GM19239 (cell line): Measurements from ENCODE around the gene NT5C1B.
A peak's percentile ranks its signal among the peaks of the same experiment; 100 is the strongest.

Source experiments
- DNase-seq: peaks from one replicate; pipeline ENCODE4 v3.0.0; 2011; ENCODE audit warnings: low spot score; ENCODE audit not compliant: insufficient read length
- FAIRE-seq: peaks from 2 replicates; lab custom pipeline; 2011; peaks lifted over from hg19 to GRCh38; lab: Jason Lieb, UNC

NT5C1B gene

DNA sequence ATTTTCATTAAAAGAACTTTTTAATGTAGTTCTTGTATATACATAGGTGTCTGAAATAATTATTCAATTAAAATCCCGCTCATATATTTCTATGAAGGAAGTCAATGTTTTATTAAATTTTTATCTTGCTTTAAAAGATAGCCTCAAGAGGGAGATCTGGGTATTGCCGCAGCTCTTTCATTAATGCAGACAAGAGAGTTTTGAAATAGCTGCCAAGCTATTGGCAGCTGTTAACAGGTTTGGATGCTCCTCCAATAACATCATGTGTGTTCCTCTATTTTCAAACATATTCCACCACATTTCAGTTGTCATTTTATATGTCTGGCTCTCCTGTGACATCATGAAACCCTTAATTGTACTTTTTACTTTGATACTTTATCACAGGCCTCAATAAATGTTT lies 12.9 kb upstream of the NT5C1B start:
- no peak for DNase-seq
- FAIRE-seq = no peak

DNA sequence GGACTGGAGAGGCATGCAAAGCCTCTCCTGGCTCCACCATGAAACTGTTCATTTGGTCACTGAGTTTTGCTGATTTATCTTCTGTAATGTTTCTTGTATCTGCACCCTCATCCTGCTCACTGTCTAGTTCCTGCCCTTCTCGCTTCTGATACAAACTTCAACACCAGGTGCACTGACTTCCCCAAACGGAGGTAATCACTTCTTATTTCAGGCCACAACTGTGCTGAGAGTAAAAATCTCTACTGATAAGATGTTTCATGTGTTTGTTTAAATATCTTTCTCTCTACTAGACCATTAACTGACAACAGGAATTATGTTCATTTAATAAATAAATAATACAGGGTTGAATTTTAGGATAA lies 10.9 kb upstream of the NT5C1B start:
- no peak for FAIRE-seq
- DNase-seq = no peak

DNA sequence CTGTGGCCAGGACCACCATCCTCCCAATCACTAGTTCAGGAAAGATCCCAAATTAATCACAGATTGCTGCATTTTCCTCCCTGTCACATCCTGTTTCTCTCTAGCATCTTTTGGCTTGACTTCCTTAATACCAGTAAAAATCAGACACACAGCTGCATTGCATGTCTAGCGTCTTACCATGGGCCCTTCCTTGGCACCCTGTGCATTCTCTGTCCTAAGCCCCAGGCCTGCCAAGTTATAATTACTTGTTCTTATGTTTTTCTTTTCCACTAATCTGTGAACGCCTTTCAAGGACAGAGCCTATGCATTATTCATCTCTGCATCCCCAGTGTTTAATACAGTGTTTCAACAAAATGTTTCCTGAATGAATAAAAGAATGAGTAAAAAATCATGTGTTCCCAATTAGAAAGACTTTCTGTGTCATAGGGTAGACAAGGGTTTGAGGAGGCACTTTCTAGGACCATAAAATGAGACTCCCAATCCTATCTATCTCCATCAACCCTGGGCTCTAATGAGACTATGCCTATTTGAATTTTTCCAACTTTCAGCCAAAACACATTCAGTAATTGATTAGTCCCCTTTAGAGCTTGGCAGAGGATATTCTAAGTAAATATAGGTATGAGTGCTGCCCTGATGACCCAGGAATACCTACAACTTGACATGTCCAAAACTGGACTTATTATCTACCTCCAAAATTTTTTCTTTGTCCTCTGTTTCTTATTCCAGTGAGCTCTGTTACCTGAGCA lies 10.3 kb upstream of the NT5C1B start:
- FAIRE-seq = no peak
- DNase-seq = no peak

DNA sequence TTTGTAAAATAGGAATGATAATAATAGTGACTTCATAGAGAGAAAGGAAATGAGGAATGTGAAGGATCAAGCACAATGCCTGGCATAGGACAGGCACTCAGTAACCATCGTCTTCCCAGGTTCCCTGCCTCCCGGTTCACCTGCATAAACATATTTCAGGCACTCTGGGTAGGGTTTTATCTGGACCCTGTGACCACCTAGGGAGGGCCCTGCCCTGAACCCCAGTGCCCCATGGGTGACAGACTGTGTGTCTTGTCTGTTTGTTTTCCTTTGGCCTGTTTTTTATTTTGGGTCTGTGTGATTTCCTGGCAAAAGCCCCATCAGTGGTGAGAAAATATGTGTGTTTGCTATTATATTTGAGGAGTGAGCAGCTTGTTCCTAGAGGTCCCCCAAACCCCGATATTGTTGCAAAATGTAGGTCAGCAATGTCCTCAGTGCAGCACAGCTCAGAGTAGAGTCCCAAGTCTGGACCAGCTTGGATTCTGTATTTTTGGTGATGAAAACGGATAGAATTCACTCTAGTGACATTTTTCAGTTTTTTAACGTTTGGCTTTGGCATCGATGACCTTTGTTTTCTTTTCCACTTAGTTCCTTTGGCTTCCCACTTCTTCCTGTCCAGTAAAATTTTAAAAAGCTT lies 9.6 kb upstream of the NT5C1B start:
- DNase-seq = no peak
- no peak for FAIRE-seq

DNA sequence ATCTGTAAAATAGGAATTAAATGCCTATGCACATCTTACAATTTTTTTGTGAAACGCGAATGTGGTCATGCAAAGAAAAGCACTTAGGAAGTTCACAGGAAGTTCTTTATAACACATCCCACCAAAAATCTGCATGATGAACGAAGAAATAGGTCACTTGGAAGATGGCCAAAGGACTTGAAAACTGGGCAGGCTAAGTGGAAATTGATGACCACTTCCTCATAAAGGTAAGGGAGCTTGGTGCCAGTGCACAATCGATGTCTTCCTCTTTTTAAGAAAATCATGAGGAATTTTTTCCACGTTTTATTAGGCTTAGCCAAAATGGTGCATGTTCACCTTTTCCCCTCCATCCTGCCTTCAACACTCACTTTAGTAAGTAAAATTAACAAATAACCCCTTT lies 8.2 kb upstream of the NT5C1B start:
- DNase-seq = no peak
- no peak for FAIRE-seq

DNA sequence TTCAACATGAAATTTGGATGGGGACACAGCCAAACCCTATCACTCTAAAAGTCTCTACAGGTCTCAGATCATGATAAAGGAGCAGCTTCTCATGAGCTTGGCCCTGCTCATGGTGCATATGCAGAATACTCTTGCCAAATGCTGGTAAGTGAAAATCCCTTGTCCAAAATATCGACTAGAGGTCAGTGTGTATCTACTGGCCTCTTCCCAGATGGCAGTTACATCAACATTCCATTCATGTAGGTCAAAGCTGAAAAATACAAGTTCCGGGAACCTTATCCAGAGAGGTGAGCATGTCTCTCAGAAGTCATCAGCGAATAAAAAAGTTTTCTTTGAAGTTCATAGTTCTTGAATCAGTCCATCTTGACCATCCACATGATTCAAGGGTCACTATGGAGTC lies 7.6 kb upstream of the NT5C1B start:
- no peak for FAIRE-seq
- no peak for DNase-seq

DNA sequence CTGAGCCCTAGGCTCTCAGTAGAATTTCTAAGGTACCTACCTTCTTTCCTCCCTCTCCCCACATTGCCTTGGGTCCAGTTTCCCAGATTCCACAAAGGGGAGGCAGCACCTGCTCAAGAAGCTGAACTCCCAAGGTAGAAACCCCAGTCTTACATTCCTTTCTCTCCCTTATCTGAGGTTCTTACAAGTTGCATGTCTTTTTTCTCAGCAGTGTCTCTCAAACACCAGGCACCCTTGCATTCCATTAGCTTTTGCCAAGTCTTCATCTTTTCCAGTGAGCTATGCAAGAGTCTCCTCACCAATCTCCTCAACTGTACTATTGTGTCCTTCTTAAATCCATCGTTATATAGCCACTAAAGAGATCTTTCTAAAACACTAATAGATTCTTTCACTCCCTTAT lies 4.1 kb upstream of the NT5C1B start:
- no peak for FAIRE-seq
- no peak for DNase-seq

DNA sequence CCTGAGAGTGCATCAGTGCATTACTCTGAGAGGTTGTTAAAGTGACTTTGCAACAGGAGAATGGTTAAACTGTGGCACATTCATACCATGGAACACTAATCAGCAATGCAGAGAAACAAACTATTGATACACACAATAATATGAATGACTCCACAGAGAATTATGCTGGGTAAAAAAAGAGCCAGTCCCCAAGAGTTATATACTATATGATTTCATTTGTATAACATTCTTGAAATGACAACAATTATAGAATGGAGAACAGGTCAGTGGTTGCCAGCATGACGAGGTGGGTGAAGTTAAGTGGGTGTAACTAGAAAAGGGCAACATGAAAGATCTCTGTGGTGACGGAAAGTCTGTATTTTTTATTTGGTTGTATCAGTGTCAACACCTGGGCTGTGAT lies 3.0 kb upstream of the NT5C1B start:
- no peak for DNase-seq
- FAIRE-seq = no peak

DNA sequence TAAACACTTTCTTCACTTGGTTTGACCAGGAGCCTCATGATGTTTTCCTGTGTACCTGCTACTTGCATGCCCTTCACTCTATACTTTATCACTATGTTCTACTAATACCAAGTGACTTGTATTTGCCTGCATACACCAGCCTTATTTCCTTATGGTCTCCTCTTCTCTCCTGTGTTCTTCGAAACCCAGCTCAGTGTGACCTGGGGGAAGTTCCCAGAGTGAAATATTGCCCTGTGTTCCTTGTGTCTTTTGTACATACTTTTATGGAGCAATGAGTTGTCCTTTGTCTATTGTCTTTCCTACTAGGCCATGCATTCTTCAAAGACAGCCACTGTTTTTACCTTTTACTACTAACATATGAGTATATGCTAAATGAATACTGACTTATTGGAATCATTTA lies 567 bp downstream of the NT5C1B start:
- DNase-seq (no peak), FAIRE-seq (no peak)

DNA sequence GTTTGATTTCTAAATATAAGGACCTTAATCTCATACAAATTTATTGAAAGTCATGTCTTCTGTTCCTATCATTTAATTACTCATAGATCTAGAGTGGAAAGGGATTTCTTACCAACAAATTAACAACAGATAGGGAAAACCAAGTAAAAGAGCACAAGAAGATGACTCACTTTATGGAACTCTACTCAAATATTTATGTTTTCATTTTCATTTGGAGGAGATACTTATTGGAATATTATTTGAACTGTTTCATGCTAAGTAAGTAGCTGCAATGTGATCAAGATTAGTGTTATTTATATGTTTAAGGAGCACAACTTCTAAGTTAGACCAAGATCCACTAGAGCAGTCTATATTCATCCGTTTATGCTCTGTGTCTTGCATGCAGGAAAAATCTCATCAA lies 1.3 kb downstream of the NT5C1B start:
- DNase-seq (no peak), FAIRE-seq (no peak)

DNA sequence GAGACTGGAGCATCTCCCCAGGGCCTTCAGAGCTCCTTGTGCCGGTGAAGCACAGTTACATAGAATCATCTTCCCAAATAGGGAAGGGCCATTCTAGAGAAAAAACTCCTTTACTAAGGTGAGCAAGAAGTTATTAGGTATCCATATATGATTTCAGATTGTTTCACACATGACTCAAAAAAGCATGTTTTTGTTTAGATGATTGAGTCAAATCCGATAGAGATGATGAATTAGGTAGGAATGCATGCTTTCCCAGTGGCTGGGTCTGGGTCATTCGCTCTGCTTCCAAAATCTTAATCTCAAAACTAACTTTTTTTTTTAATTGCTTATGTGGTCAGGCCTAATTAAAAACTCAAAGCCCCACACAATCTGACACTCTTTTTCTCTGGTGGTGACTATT lies 3.8 kb downstream of the NT5C1B start:
- DNase-seq = no peak
- no peak for FAIRE-seq

DNA sequence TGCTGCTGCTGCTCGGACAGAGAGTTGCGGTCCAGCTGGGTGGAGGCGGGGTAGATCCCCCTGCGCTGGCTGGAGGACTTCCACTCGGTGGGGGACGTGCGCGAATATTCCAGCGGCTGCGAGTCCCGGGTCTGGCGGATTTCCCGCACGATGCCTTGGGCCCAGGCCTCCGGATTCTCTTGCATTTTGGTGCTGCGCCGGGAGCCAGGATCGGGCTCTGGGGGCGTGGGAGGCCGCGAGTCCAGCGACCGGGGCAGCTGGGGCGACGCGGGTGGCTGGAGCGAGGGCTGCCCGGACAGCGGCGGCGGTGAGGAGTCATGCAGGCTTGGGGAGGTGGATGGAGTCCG lies 4.8 kb downstream of the NT5C1B start:
- FAIRE-seq (no peak), DNase-seq (no peak)

DNA sequence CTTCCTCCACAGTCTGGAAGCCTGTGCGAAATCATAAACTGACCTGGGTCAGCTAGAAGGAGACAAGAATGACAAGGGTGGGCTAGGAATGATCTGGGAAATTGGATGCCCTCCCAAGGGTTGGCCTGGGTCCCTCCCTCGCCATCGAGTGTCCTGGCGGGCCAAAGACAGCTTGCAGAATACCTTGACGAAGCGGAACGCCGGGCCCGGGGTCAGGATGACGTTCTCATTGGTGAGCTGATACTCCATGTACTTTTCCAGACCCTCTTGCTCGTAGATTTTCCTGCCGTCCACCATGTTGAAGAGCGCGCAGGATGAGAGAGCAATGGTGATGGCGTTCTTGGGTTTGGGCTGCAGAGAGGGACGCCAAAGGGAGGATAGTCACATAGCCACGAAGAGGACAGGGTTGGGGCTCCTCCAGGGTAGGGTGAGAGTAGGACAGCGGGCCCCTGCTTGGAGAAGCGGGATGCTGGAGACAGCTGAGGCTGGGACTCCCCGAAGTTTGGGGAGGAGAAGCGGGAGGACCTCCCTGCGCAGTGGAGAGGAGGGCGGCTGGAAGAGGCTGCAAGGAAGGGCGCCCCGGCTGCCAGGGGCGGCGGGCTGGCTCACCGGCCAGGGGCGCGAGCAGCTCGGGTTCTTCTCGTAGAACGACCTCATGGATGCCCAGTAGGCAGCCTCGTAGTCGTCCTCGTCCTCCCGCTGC lies 5.3 kb downstream of the NT5C1B start:
- DNase-seq = no peak
- no peak for FAIRE-seq

DNA sequence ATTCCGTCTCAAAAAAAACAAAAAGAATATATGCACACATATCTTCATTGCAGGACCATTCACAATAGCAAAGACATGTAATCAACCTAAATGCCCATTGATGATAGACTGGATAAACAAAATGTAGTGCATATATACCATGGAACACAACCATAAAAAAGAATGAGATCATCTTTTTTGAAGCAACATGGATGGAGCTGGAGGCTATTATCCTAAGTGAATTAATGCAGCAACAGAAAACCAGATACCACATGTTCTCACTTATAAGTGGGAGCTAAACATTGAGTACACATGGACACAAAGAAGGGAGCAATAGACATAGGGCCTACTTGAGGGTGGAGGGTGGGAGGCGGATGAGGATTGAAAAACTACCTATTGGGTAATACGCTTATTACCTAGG lies 8.8 kb downstream of the NT5C1B start:
- no peak for DNase-seq
- no peak for FAIRE-seq

DNA sequence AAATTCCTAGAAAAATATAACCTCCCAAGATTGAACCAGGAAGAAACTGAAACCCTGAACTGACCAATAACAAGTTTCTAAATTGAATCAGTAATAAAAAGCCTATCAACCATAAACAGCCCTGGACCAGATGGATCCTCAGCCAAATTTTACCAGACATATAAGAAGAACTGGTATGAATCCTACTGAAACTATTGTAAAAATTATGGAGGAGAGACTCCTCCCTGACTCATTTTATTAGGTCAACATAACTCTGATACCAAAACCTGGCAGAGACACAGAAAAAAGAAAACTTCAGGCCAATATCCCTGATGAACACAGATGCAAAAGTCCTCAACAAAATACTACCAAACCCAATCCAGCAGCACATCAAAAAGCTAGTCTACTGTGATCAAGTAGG lies 11.3 kb downstream of the NT5C1B start:
- FAIRE-seq = no peak

DNA sequence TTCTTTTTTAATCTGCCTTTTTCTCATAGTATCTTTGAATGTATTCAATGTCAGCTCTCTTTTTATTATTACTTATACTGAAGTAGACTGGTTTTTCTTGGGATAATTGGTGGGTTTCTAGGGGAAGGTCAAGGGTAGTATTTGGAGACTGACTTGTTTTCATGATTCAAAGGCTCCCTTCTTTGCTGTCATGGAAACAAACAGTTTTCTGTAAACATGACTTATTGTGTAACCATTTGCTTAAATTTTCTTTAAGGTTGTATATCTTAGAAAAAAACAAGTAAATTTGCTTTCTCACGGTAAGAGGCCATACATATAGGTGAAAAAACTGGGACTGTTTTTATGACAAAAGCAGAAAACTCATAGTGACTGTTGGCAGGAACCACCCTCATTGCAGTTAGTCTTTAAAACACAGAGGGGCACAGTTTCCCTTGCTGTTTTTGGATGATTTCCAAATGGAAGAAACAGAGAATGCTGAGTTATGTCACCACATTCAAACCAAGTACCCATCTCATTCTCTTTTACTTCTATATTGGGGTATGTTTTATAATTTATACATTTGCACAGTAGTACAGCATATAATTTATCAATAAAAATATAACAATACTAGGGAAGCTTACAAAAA lies 23.1 kb downstream of the NT5C1B start:
- FAIRE-seq = no peak
- no peak for DNase-seq

More for the DNA sequence above, 11.3 kb downstream of the NT5C1B start:
- DNase-seq = no peak

DNA sequence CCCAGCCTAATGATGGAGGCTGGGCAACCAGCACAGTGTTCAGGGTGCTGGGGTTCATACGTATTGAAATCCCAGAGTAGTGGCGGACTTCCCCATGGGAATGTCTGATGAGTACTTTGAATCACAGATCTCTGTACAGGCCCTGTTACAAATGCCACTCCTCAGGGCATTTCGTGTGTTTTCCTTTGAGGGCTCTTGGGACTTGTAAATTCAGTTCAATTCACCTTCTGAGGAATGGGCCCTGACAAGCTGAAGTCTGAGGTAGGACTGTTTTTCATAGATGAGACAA lies 28.6 kb downstream of the NT5C1B start:
- FAIRE-seq = no peak
- no peak for DNase-seq

DNA sequence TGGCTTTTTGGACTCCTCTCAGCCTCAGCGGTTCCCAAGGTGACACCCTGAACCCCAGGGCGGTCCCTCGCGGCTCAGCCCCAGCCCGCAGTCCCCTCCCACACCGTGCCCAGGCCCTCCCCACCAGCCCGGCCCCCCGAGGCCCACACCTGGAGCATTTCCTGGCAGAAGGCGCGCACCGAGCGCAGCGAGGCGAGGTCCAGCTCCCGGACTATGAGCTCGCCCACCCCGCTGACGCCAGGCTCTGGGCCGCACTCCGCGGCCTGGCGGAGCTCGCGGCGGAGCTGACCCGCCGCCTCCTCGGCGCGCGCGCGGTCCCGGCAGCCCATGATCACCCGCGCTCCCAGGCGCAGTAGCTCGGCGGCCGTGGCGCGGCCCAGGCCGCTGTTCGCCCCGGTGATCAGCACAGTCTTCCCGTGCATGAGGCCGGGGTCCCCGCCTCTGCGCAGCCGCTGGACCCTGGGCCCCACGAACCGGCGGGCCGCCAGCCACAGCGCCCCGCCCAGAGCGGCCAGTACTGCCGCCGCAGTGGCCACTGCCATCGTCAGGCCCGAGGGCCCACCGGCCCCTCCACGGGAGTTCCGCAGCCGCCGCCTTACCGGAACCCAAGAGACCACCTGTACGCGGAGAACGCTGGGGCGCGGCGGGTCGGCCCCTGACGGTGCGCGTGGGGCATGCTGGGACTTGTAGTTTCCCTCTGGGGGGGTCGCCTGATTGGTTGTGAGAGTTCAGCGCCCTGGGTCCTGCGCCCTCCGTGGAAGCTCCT lies 29.2 kb downstream of the NT5C1B start, which contains the start of gene RDH14:
Gene RDH14, minus strand, starts transcription at position 623 of the 766 bp plus-strand sequence. Its CDS starts 81 bp downstream, at position 542.
- DNase-seq (peak; percentile 68), FAIRE-seq (peak; percentile 98)

DNA sequence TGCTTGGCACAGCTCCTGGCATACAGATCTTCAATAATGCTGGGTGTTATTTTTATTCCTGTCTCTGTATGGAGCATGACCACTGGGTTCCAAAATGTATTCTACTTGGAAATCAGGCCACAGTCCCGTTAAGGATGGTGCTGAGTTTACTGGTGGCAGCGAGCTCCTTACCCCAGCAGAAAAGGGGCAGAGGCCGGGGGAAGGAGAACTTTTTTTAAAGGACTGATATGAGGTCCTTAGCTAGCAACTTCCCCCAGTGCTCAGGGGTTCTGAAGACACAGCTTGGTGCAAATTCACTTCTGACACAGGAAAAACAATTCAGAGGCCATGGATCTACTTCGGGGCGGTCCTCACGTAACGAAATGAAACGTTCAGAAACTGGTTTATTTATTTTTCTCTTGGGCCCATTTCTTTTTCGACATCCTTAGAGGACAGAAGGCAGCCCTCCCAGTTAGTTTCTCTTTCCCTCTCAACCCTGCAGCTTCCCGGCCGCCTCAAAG lies 29.8 kb downstream of the NT5C1B start:
- FAIRE-seq (peak; percentile 70), DNase-seq (no peak)

DNA sequence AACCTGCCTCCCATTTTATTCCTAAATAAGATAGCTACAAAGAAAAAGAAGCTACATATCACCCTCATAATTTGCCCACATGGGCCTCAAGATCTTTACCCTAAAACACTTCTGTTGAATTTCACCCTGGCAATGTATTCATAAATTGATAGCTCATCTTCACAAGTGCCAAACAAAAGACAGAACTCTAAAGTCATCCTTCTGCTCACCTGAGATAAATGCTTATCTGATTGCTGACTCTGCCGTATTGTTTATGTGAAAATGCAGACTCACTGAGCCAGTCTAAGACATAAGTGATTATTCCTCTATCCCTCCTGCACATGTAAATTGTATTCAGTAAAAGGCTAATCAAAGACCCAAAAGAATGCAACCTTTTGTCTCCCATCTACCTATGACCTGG lies 30.9 kb downstream of the NT5C1B start:
- FAIRE-seq = no peak

More for the DNA sequence above, 30.9 kb downstream of the NT5C1B start:
- DNase-seq = no peak
